ENCODE measurements around the gene KNL1. TPM values are rescaled to one million over a fixed set of nuclear protein-coding genes. Genes with fewer than 3 reads are reported as not detected.

The KNL1 gene
- polyA plus RNA-seq, 3 donors = 17.3 to 21.4 (median 18.6) TPM

Other genes starting within 250 kb of the KNL1 start
- gene PHGR1, start 243.2 kb upstream of the KNL1 start, polyA plus RNA-seq (ENCODE audit: insufficient read length in 3 of 3) = not detected
- under 1 TPM; 0.08 to 0.79 (median 0.51) TPM for gene DISP2, start 236.0 kb upstream of the KNL1 start, polyA plus RNA-seq (ENCODE audit: insufficient read length in 3 of 3)
- gene KNSTRN, start 211.5 kb upstream of the KNL1 start, polyA plus RNA-seq (ENCODE audit: insufficient read length in 3 of 3) = 10 to 100 TPM; 31.3 to 39.8 (median 34.5) TPM
- gene IVD, start 188.5 kb upstream of the KNL1 start, polyA plus RNA-seq (ENCODE audit: insufficient read length in 3 of 3) = 10 to 100 TPM; 61.8 to 77.7 (median 69.1) TPM
- 10 to 100 TPM; 19.1 to 21.0 (median 19.6) TPM for gene BAHD1, start 153.3 kb upstream of the KNL1 start, polyA plus RNA-seq (ENCODE audit: insufficient read length in 3 of 3)
- 10 to 100 TPM; 30.6 to 33.2 (median 32.8) TPM for gene CHST14, start 123.3 kb upstream of the KNL1 start, polyA plus RNA-seq (ENCODE audit: insufficient read length in 3 of 3)
- 10 to 100 TPM; 25.9 to 31.6 (median 29.9) TPM for gene CCDC32, start 29.2 kb upstream of the KNL1 start, polyA plus RNA-seq (ENCODE audit: insufficient read length in 3 of 3)
- 10 to 100 TPM; 10.3 to 11.8 (median 10.3) TPM for gene RPUSD2, start 24.9 kb upstream of the KNL1 start, polyA plus RNA-seq (ENCODE audit: insufficient read length in 3 of 3)
- 10 to 100 TPM; 13.3 to 17.7 (median 14.9) TPM for gene RAD51, start 100.9 kb downstream of the KNL1 start, polyA plus RNA-seq (ENCODE audit: insufficient read length in 3 of 3)
- gene RMDN3, start 161.0 kb downstream of the KNL1 start, polyA plus RNA-seq (ENCODE audit: insufficient read length in 3 of 3) = 10 to 100 TPM; 35.4 to 39.2 (median 38.7) TPM
- gene GCHFR, start 169.8 kb downstream of the KNL1 start, polyA plus RNA-seq (ENCODE audit: insufficient read length in 3 of 3) = 10 to 100 TPM; 31.9 to 44.8 (median 36.3) TPM
- gene C15orf62, start 175.7 kb downstream of the KNL1 start, polyA plus RNA-seq (ENCODE audit: insufficient read length in 3 of 3) = 1 to 10 TPM; 1.7 to 1.9 (median 1.9) TPM
- 10 to 100 TPM; 25.7 to 27.9 (median 26.0) TPM for gene ZFYVE19, start 212.8 kb downstream of the KNL1 start, polyA plus RNA-seq (ENCODE audit: insufficient read length in 3 of 3)
- 10 to 100 TPM; 38.1 to 40.6 (median 38.5) TPM for gene DNAJC17, start 213.2 kb downstream of the KNL1 start, polyA plus RNA-seq (ENCODE audit: insufficient read length in 3 of 3)
- under 1 TPM; 0.22 to 0.47 (median 0.42) TPM for gene PPP1R14D, start 234.5 kb downstream of the KNL1 start, polyA plus RNA-seq (ENCODE audit: insufficient read length in 3 of 3)
- 10 to 100 TPM; 60.3 to 71.1 (median 70.0) TPM for gene SPINT1, start 249.8 kb downstream of the KNL1 start, polyA plus RNA-seq (ENCODE audit: insufficient read length in 3 of 3)